B cell (primary cell): ENCODE data around the gene PMP22. TPM values are rescaled to one million over a fixed set of nuclear protein-coding genes. Genes with fewer than 3 reads are reported as not detected.

Experiments used
- ATAC-seq: fragments of 200-7000 bp; cut with Tn5 transposase; one replicate; pipeline ENCODE4 v1.10.0; 2021; ENCODE audit warnings: low read depth, mild to moderate bottlenecking, moderate number of reproducible peaks, moderate library complexity
- CTCF ChIA-PET: fragments of 350-600 bp; sonication (Branson Sonifier 250); formaldehyde crosslinking; loops from one replicate; lab custom pipeline; 2021; ENCODE audit warnings: antibody characterized with exemption, inconsistent platforms; lab: Charles Lee
- POLR2A ChIA-PET: fragments of 350-600 bp; sonication (Branson Sonifier 250); formaldehyde crosslinking; loops from one replicate; lab custom pipeline; 2021; ENCODE audit warnings: antibody characterized with exemption; lab: Charles Lee
- DNase-seq: peaks from one replicate; pipeline ENCODE4 v3.0.0; 2013
- H2AFZ ChIP-seq: 2 replicates; pipeline ENCODE4 v1.6.1; 2012; ENCODE audit warnings: mild to moderate bottlenecking, low read depth, low read length; ENCODE audit not compliant: insufficient read depth, poor library complexity, severe bottlenecking
- H3K27ac ChIP-seq, 2 donors: 1 replicate in 1 of 2; 2 replicates in 1 of 2; pipeline ENCODE4 v1.5.1; 2012 to 2013; ENCODE audit warnings: low read length in 2 of 2, mild to moderate bottlenecking in 2 of 2, moderate library complexity in 1 of 2
- H3K27me3 ChIP-seq, 4 experiments: fragments of 200-600 bp in 1 of 4; sonication (generic) in 1 of 4; replicated peaks in 1 of 4; 1 replicate in 2 of 4; 2 replicates in 2 of 4; pipeline versions ENCODE4 v1.6.1 to v1.7.0; 2013 to 2016; ENCODE audit warnings: low read length in 3 of 4, mild to moderate bottlenecking in 2 of 4, mixed read lengths in 1 of 4, moderate library complexity in 1 of 4; ENCODE audit not compliant: insufficient read depth in 4 of 4, control insufficient read depth in 3 of 4; ENCODE audit errors: control extremely low read depth in 1 of 4
- H3K36me3 ChIP-seq, 2 experiments: replicated peaks in 1 of 2; 1 replicate in 1 of 2; 2 replicates in 1 of 2; pipeline versions ENCODE4 v1.6.1 to v1.7.1; 2013; ENCODE audit warnings: low read length in 1 of 2; ENCODE audit not compliant: insufficient read depth in 2 of 2, control insufficient read depth in 1 of 2; ENCODE audit errors: control extremely low read depth in 1 of 2, extremely low read depth in 1 of 2
- H3K4me1 ChIP-seq, 2 donors: fragments of 200-600 bp in 1 of 2; sonication (generic) in 1 of 2; 1 replicate in 1 of 2; 2 replicates in 1 of 2; pipeline versions ENCODE4 v1.5.1 to v1.6.1; 2013 to 2017; ENCODE audit warnings: low read length in 2 of 2; ENCODE audit not compliant: control insufficient read depth in 2 of 2, insufficient read depth in 2 of 2
- H3K4me2 ChIP-seq: replicated peaks from 2 replicates; pipeline ENCODE3; 2012; ENCODE audit warnings: mild to moderate bottlenecking, low read depth, low read length; ENCODE audit not compliant: poor library complexity, severe bottlenecking
- H3K4me3 ChIP-seq, 5 experiments: fragments of 200-600 bp in 1 of 5; sonication (generic) in 1 of 5; 1 replicate in 3 of 5; 2 replicates in 2 of 5; pipeline versions ENCODE4 v1.5.1 to v1.7.0; 2011 to 2016; ENCODE audit warnings: low read length in 4 of 5, mild to moderate bottlenecking in 4 of 5, low read depth in 2 of 5, control low read depth in 1 of 5, moderate library complexity in 1 of 5; ENCODE audit not compliant: insufficient read depth in 1 of 5; ENCODE audit errors: control extremely low read depth in 1 of 5, extremely low read depth in 1 of 5
- H3K79me2 ChIP-seq: fragments of 200-600 bp; sonication (generic); one replicate; pipeline ENCODE4 v1.6.0; 2016; ENCODE audit warnings: low read length; ENCODE audit not compliant: control insufficient read depth, insufficient read depth
- H3K9ac ChIP-seq: fragments of 200-600 bp; sonication (generic); 2 replicates; pipeline ENCODE4 v1.6.1; 2017; ENCODE audit warnings: mild to moderate bottlenecking, low read length, moderate library complexity
- H3K9me3 ChIP-seq, 3 donors: one replicate each; pipeline versions ENCODE4 v1.6.1 to v1.7.1; 2013; ENCODE audit warnings: low read length in 2 of 3; ENCODE audit not compliant: control insufficient read depth in 2 of 3, insufficient read depth in 1 of 3; ENCODE audit errors: control extremely low read depth in 1 of 3
- H4K20me1 ChIP-seq: 2 replicates; pipeline ENCODE4 v1.6.0; 2012; ENCODE audit warnings: mild to moderate bottlenecking, low read length; ENCODE audit not compliant: insufficient read depth, control insufficient read depth, poor library complexity, severe bottlenecking
- H3K27ac Mint-ChIP-seq: one replicate; pipeline ENCODE4 v1.8.0; 2021; ENCODE audit warnings: mixed read lengths
- H3K27me3 Mint-ChIP-seq: one replicate; pipeline ENCODE4 v1.8.0; 2021; ENCODE audit warnings: mixed read lengths
- H3K4me1 Mint-ChIP-seq: one replicate; pipeline ENCODE4 v1.8.0; 2021; ENCODE audit warnings: mixed read lengths
- H3K4me3 Mint-ChIP-seq: one replicate; pipeline ENCODE4 v1.8.0; 2021; ENCODE audit warnings: mixed read lengths
- H3K9me3 Mint-ChIP-seq: one replicate; pipeline ENCODE4 v1.8.0; 2022; ENCODE audit warnings: mixed read lengths; ENCODE audit not compliant: insufficient read depth
- EZH2 ChIP-seq: IDR thresholded peaks from 2 replicates; pipeline ENCODE4 v1.6.1; 2012; ENCODE audit warnings: borderline replicate concordance, low read depth, mild to moderate bottlenecking, moderate library complexity, low read length; ENCODE audit not compliant: insufficient read depth, poor library complexity, severe bottlenecking
- WGBS: methylation state at CpG from one replicate; pipeline ENCODE4 v1.1.5; 2013; ENCODE audit warnings: missing lambda C conversion rate; ENCODE audit not compliant: insufficient coverage; 5-methylcytosine and 5-hydroxymethylcytosine counted together
- intact Hi-C: fragments of 100-400 bp; cut with micrococcal nuclease; formaldehyde crosslinking; loops from one replicate; pipeline ENCODE4 v1.10.0; 2022
- polyA plus RNA-seq: library from polyadenylated mRNA; depleted of rRNA; stranded (reverse); fragments of >200 nt; gene quantifications from 2 replicates; pipeline ENCODE4 v1.2.3, GENCODE V29; 2012
- total RNA-seq, 2 donors: library from RNA; stranded (reverse); fragments of 120-200 nt in 1 of 2; gene quantifications; 1 replicate in 1 of 2; 2 replicates in 1 of 2; pipeline versions ENCODE4 v1.2.3 to v1.2.4, GENCODE V29; 2013 to 2022
- TF ChIP-seq, protein P1 (sequence below): fragments of 200-600 bp; IDR thresholded peaks from one replicate; pipeline ENCODE4 v1.8.0; 2022; ENCODE audit warnings: antibody characterized with exemption, mild to moderate bottlenecking

Gene PMP22
- total and polyA plus RNA-seq, 2 donors (not counting 1 experiment from before 2014, with no cell fraction given), result 0.71 TPM; not detected in 1

- H3K27ac Mint-ChIP-seq, result no peak overlapping the region
- TF ChIP-seq EZH2, result no peak
- TF ChIP-seq, protein P1, sequence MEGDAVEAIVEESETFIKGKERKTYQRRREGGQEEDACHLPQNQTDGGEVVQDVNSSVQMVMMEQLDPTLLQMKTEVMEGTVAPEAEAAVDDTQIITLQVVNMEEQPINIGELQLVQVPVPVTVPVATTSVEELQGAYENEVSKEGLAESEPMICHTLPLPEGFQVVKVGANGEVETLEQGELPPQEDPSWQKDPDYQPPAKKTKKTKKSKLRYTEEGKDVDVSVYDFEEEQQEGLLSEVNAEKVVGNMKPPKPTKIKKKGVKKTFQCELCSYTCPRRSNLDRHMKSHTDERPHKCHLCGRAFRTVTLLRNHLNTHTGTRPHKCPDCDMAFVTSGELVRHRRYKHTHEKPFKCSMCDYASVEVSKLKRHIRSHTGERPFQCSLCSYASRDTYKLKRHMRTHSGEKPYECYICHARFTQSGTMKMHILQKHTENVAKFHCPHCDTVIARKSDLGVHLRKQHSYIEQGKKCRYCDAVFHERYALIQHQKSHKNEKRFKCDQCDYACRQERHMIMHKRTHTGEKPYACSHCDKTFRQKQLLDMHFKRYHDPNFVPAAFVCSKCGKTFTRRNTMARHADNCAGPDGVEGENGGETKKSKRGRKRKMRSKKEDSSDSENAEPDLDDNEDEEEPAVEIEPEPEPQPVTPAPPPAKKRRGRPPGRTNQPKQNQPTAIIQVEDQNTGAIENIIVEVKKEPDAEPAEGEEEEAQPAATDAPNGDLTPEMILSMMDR, result no peak
- H3K4me1 Mint-ChIP-seq, result no peaks in the 10 kb centered on the region
- Histone ChIP-seq H3K36me3 (no peaks in the 10 kb centered on the region), H3K27ac (no peak overlapping the region), H3K27me3 (peaks cover 0 to 5% (median 0%) of the 10 kb centered on the region in 4 experiments), H4K20me1 (no peaks in the 10 kb centered on the region), H3K9ac (no peak overlapping the region), H3K79me2 (no peaks in the 10 kb centered on the region), H3K4me3 (no peak overlapping the region), H3K9me3 (peaks cover 0 to 6% (median 3%) of the 10 kb centered on the region in 3 donors), H2AFZ (no peak overlapping the region), H3K4me2 (no peak overlapping the region), H3K4me1 (no peaks in the 10 kb centered on the region)
- no peak overlapping the region for H3K4me3 Mint-ChIP-seq
- H3K27me3 Mint-ChIP-seq, result peaks cover 37% of the 10 kb centered on the region
- intact Hi-C loops, result no loop called here
- CTCF ChIA-PET, result no interaction called here
- ATAC-seq, result no peak
- no peak for DNase-seq
- peaks cover 2% of the 10 kb centered on the region for H3K9me3 Mint-ChIP-seq
- POLR2A ChIA-PET, result no interaction called here
- whole genome bisulfite sequencing, result 87% methylated on average over 6 of the region's 6 CpGs
Measured at GRCh38 chr17:15285466-15285865, 20.3 kb upstream of the PMP22 start.

DNA sequence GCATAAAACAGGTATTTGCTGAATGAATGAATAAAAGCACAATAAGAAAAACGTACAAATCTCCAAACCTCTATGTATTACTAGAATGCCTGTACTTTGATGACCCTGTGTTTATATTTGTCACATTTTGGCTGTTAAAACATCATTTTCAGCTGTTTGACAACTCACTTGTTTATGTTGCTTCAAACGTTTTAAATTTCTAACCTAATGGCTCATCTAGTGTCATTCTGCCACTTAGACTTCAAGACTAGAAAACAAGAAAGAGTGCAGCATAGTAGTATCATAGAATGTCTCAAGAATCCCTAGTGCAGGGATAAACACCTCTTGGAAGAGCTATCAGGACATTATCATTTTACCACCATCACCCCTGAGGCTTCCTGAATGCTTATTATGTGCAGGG is 19.4 kb upstream of the PMP22 start:
- intact Hi-C loops, result no loop called here
- Histone ChIP-seq H3K9me3 (peaks cover 0 to 6% (median 3%) of the 10 kb centered on the region in 3 donors), H3K79me2 (no peaks in the 10 kb centered on the region), H3K36me3 (no peaks in the 10 kb centered on the region), H3K4me3 (no peak overlapping the region), H3K27ac (no peak overlapping the region), H3K27me3 (peaks cover 0 to 6% (median 0%) of the 10 kb centered on the region in 4 experiments), H3K4me1 (no peaks in the 10 kb centered on the region), H3K9ac (no peak overlapping the region), H2AFZ (no peak overlapping the region), H4K20me1 (no peaks in the 10 kb centered on the region), H3K4me2 (no peak overlapping the region)
- Mint-ChIP-seq H3K27me3 (peaks cover 37% of the 10 kb centered on the region), H3K4me1 (no peaks in the 10 kb centered on the region), H3K4me3 (no peak overlapping the region), H3K27ac (no peak overlapping the region), H3K9me3 (peaks cover 2% of the 10 kb centered on the region)
- WGBS, result no CpG with 5 or more reads among the region's 2 CpGs
- ChIA-PET CTCF (no interaction called here), POLR2A (no interaction called here)
- TF ChIP-seq, protein P1, result no peak
- no peak for TF ChIP-seq EZH2
- DNase-seq (no peak), ATAC-seq (no peak)
